Gastroesophageal sphincter (tissue), 4 donors: ENCODE data around the gene CACNA1I. TPM values are rescaled to one million over a fixed set of nuclear protein-coding genes. Genes with fewer than 3 reads are reported as not detected.
A peak's percentile ranks its signal among the peaks of the same experiment; 100 is the strongest.
"Not testable (repeated sequence)": the region's sequence is repeated elsewhere in the genome, so short reads cannot be mapped to it uniquely, and the experiment has no call there.

ENCODE experiments used
- ATAC-seq: fragments of 150-250 bp; one replicate; pipeline ENCODE4 v1.9.1; 2016; ENCODE audit warnings: mild to moderate bottlenecking, moderate library complexity
- H3K27ac ChIP-seq, 4 donors: fragments of 200-600 bp; sonication (generic) in 3 of 4; 1 replicate in 3 of 4; 2 replicates in 1 of 4; pipeline ENCODE4 v1.5.1; 2016 to 2019
- H3K27me3 ChIP-seq: fragments of 200-600 bp; sonication (generic); one replicate; pipeline ENCODE4 v1.5.1; 2019
- H3K36me3 ChIP-seq, 2 donors: fragments of 200-600 bp; sonication (generic); one replicate each; pipeline ENCODE4 v1.5.1; 2019; ENCODE audit warnings: control low read depth in 1 of 2
- H3K4me1 ChIP-seq, 3 donors: fragments of 200-600 bp; sonication (generic); 1 replicate in 2 of 3; 2 replicates in 1 of 3; pipeline ENCODE4 v1.5.1; 2016 to 2019; ENCODE audit warnings: control low read depth in 2 of 3
- H3K4me3 ChIP-seq, 2 donors: fragments of 200-600 bp; sonication (generic); one replicate each; pipeline ENCODE4 v1.5.1; 2019; ENCODE audit warnings: mild to moderate bottlenecking in 1 of 2, moderate library complexity in 1 of 2
- H3K9me3 ChIP-seq, 3 donors: fragments of 200-600 bp; sonication (generic); one replicate each; pipeline ENCODE4 v1.5.1; 2017 to 2019; ENCODE audit warnings: control low read depth in 2 of 3
- EP300 ChIP-seq: sonication (generic); formaldehyde crosslinking; IDR thresholded peaks from one replicate; pipeline ENCODE4 v1.6.1; 2017; ENCODE audit warnings: antibody characterized with exemption, mild to moderate bottlenecking
- POLR2A ChIP-seq, 2 donors: fragments of 450-650 bp; IDR thresholded peaks; one replicate each; pipeline ENCODE4 v1.6.1; 2017; ENCODE audit warnings: antibody characterized with exemption in 2 of 2, mild to moderate bottlenecking in 2 of 2, moderate library complexity in 1 of 2
- POLR2AphosphoS5 ChIP-seq: sonication (generic); formaldehyde crosslinking; IDR thresholded peaks from one replicate; pipeline ENCODE4 v1.6.1; 2017; ENCODE audit warnings: antibody characterized with exemption
- WGBS, 2 donors: methylation state at CpG; one replicate each; pipeline ENCODE4 v1.1.5; 2018; ENCODE audit warnings: low coverage in 1 of 2; 5-methylcytosine and 5-hydroxymethylcytosine counted together
- total RNA-seq, 4 donors: library from RNA; depleted of rRNA; stranded (reverse); fragments of >200 nt; gene quantifications; one replicate each; pipeline ENCODE4 v1.1.0, GENCODE V29; 2016
- TF ChIP-seq, protein P1 (sequence below), 4 experiments: fragments of 200-600 bp in 2 of 4; fragments of 450-650 bp in 2 of 4; sonication (generic) in 1 of 4; IDR thresholded peaks; one replicate each; pipeline ENCODE4 v1.5.1; 2017 to 2019; ENCODE audit warnings: antibody characterized with exemption in 4 of 4, mild to moderate bottlenecking in 2 of 4, moderate library complexity in 2 of 4

The CACNA1I gene
- under 1 TPM; 0.04 to 0.54 (median 0.11) TPM for total RNA-seq

GRCh38 chr22:39570665-39571064 lies at the start of gene CACNA1I:
Gene CACNA1I (plus strand): TSS chr22:39570753. CDS start chr22:39570753, 0 bp downstream.
- Histone ChIP-seq H3K4me1 (no peaks in the 10 kb centered on the region), H3K27ac (no peak within 1 kb of the TSS), H3K36me3 (no peaks in the 10 kb centered on the region), H3K9me3 (no peaks in the 10 kb centered on the region), H3K4me3 (no peak within 1 kb of the TSS), H3K27me3 (peaks cover 51% of the 10 kb centered on the region)
- TF ChIP-seq POLR2AphosphoS5: no peak
- TF ChIP-seq EP300: no peak
- TF ChIP-seq, protein P1, sequence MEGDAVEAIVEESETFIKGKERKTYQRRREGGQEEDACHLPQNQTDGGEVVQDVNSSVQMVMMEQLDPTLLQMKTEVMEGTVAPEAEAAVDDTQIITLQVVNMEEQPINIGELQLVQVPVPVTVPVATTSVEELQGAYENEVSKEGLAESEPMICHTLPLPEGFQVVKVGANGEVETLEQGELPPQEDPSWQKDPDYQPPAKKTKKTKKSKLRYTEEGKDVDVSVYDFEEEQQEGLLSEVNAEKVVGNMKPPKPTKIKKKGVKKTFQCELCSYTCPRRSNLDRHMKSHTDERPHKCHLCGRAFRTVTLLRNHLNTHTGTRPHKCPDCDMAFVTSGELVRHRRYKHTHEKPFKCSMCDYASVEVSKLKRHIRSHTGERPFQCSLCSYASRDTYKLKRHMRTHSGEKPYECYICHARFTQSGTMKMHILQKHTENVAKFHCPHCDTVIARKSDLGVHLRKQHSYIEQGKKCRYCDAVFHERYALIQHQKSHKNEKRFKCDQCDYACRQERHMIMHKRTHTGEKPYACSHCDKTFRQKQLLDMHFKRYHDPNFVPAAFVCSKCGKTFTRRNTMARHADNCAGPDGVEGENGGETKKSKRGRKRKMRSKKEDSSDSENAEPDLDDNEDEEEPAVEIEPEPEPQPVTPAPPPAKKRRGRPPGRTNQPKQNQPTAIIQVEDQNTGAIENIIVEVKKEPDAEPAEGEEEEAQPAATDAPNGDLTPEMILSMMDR (IDR thresholded peaks at IDR 0.05): no peak
- TF ChIP-seq POLR2A (IDR thresholded peaks at IDR 0.05): no peak
- WGBS, 2 donors: 80% methylated on average over 2 of the region's 14 CpGs; no CpG with 5 or more reads in 1 of the 2 donors
- ATAC-seq: no peak

DNA sequence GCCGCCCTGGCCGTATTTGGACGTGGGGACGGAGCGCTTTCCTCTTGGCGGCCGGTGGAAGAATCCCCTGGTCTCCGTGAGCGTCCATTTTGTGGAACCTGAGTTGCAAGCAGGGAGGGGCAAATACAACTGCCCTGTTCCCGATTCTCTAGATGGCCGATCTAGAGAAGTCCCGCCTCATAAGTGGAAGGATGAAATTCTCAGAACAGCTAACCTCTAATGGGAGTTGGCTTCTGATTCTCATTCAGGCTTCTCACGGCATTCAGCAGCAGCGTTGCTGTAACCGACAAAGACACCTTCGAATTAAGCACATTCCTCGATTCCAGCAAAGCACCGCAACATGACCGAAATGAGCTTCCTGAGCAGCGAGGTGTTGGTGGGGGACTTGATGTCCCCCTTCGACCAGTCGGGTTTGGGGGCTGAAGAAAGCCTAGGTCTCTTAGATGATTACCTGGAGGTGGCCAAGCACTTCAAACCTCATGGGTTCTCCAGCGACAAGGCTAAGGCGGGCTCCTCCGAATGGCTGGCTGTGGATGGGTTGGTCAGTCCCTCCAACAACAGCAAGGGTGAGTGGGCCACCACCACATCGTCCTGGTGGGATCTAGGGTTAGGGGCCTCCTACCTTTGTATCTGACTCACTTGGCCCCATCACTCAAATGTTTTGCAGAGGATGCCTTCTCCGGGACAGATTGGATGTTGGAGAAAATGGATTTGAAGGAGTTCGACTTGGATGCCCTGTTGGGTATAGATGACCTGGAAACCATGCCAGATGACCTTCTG lies 49.3 kb upstream of the CACNA1I start:
- H3K9me3 ChIP-seq: not testable (repeated sequence)
- peaks cover 6 to 58% of the 10 kb centered on the region in 2 donors for H3K36me3 ChIP-seq
- 0 to 4% methylated on average over 2 to 3 of the region's 28 CpGs for WGBS, 2 donors

DNA sequence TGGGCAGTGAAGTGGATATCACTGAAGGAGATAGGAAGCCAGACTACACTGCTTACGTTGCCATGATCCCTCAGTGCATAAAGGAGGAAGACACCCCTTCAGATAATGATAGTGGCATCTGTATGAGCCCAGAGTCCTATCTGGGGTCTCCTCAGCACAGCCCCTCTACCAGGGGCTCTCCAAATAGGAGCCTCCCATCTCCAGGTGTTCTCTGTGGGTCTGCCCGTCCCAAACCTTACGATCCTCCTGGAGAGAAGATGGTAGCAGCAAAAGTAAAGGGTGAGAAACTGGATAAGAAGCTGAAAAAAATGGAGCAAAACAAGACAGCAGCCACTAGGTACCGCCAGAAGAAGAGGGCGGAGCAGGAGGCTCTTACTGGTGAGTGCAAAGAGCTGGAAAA lies 48.5 kb upstream of the CACNA1I start:
- H3K4me3 ChIP-seq: peak overlapping the region; percentile 98 to 100

More for the DNA sequence above, 49.3 kb upstream of the CACNA1I start:
- H3K27ac ChIP-seq: peak overlapping the region; percentile 98 to 100 (median 100)
- H3K4me1 ChIP-seq: peaks cover 5 to 70% (median 38%) of the 10 kb centered on the region in 3 donors
- peak overlapping the region; percentile 98 to 100 for H3K4me3 ChIP-seq
- H3K27me3 ChIP-seq, ATAC-seq: not testable (repeated sequence)

DNA sequence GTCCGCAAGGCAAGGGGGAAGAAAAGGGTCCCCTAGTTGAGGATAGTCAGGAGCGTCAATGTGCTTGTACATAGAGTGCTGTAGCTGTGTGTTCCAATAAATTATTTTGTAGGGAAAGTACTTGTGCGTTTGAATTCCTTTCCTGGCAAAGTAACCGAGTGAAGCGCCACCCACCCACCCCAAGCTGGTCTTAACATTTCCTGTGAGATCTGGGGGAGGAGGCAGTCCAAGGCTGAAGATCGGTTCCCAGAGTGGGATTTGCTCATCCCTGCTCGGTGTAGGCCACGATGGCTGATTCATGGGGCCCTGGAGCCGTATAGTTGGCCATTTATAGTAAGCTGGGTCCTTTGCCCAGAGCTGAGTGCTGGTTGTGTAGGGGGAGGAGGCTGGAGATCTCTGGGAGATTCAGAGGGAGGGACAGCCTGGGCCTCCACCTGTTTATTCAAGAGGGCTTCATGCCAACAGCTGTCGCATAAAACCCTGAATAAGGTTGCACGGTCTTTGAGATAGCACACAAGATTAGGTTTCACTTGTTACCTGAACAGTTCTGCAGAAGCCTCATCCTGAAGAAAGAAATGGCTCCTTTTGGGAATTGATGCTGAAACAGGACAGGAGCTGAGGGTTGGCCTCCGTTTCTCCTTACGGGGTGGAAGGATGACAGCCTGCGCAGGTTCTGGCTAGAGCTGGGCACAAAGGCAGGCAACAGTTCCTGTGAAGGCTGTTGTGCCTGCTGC lies 47.8 kb upstream of the CACNA1I start:
- Histone ChIP-seq H3K4me1 (peaks cover 5 to 83% (median 46%) of the 10 kb centered on the region in 3 donors), H3K9me3 (no peaks in the 10 kb centered on the region), H3K4me3 (peak overlapping the region; percentile 98 to 100), H3K27me3 (no peaks in the 10 kb centered on the region), H3K27ac (peak overlapping the region; percentile 98 to 100 (median 100)), H3K36me3 (peaks cover 6 to 46% of the 10 kb centered on the region in 2 donors)
- no peak for ATAC-seq
- TF ChIP-seq EP300 (no peak), POLR2A (IDR thresholded peaks at IDR 0.05) (peak in 1 of 2 donors; percentile 6), POLR2AphosphoS5 (peak; percentile 72)
- TF ChIP-seq, protein P1 (IDR thresholded peaks at IDR 0.05): no peak
- WGBS, 2 donors: 10 to 20% methylated on average over 2 to 12 of the region's 14 CpGs

More for the DNA sequence above, 48.5 kb upstream of the CACNA1I start:
- WGBS, 2 donors: 20% methylated on average over 3 of the region's 5 CpGs; no CpG with 5 or more reads in 1 of the 2 donors
- H3K27ac ChIP-seq: peak overlapping the region; percentile 98 to 100 (median 100)
- peaks cover 6 to 50% of the 10 kb centered on the region in 2 donors for H3K36me3 ChIP-seq
- peaks cover 5 to 76% (median 39%) of the 10 kb centered on the region in 3 donors for H3K4me1 ChIP-seq
- H3K27me3 ChIP-seq, H3K9me3 ChIP-seq, ATAC-seq: not testable (repeated sequence)

- Histone ChIP-seq H3K4me1 (peaks cover 0 to 83% (median 54%) of the 10 kb centered on the region in 3 donors), H3K4me3 (peak overlapping the region in 1 of 2 donors; percentile 100), H3K36me3 (peaks cover 6 to 60% of the 10 kb centered on the region in 2 donors), H3K9me3 (no peaks in the 10 kb centered on the region), H3K27me3 (no peaks in the 10 kb centered on the region), H3K27ac (peak overlapping the region in 3 of 4 donors; percentile 98 to 100 (median 100))
- no peak for TF ChIP-seq EP300
- no peak for TF ChIP-seq POLR2A (IDR thresholded peaks at IDR 0.05)
- TF ChIP-seq POLR2AphosphoS5: no peak
- TF ChIP-seq, protein P1 (IDR thresholded peaks at IDR 0.05): no peak
- 56% methylated on average over 3 of the region's 13 CpGs; no CpG with 5 or more reads in 1 of the 2 donors for WGBS, 2 donors
- no peak for ATAC-seq
These were observed 46.3 kb upstream of the CACNA1I start for GRCh38 chr22:39524089-39524752.
